KMS-11 (cell line): Measurements from ENCODE around the gene HTRA3.

ENCODE experiments used
- H2AFZ ChIP-seq: fragments of 200-600 bp; sonication (generic); 2 replicates; pipeline ENCODE4 v1.6.1; 2016; ENCODE audit warnings: antibody characterized with exemption, mixed run types, low read depth
- H3K27ac ChIP-seq: fragments of 200-600 bp; sonication (generic); 2 replicates; pipeline ENCODE4 v1.6.1; 2016; ENCODE audit warnings: mild to moderate bottlenecking, mixed run types
- H3K27me3 ChIP-seq: fragments of 200-600 bp; sonication (generic); 2 replicates; pipeline ENCODE4 v1.6.1; 2017; ENCODE audit warnings: mild to moderate bottlenecking, low read depth, mixed run types, moderate library complexity; ENCODE audit not compliant: insufficient read depth
- H3K36me3 ChIP-seq: fragments of 200-600 bp; sonication (generic); 2 replicates; pipeline ENCODE4 v1.6.1; 2017; ENCODE audit warnings: mild to moderate bottlenecking, mixed run types; ENCODE audit not compliant: insufficient read depth
- H3K4me1 ChIP-seq: fragments of 200-600 bp; sonication (generic); 2 replicates; pipeline ENCODE4 v1.6.1; 2016; ENCODE audit warnings: mild to moderate bottlenecking, low read depth, mixed run types; ENCODE audit not compliant: poor library complexity, severe bottlenecking
- H3K4me2 ChIP-seq: fragments of 200-600 bp; sonication (generic); 2 replicates; pipeline ENCODE4 v1.7.0; 2016; ENCODE audit warnings: mild to moderate bottlenecking, mixed run types
- H3K4me3 ChIP-seq: fragments of 200-600 bp; sonication (generic); IDR thresholded peaks from 2 replicates; pipeline ENCODE4 v1.6.1; 2017; ENCODE audit warnings: low read depth, low read length, mixed read lengths; ENCODE audit not compliant: insufficient read depth
- H3K79me2 ChIP-seq: fragments of 200-600 bp; sonication (generic); 2 replicates; pipeline ENCODE4 v1.6.1; 2016; ENCODE audit warnings: low read depth, mixed run types; ENCODE audit not compliant: insufficient read depth
- H3K9ac ChIP-seq: fragments of 200-600 bp; sonication (generic); 2 replicates; pipeline ENCODE4 v1.6.1; 2016; ENCODE audit warnings: mild to moderate bottlenecking, mixed run types
- H4K20me1 ChIP-seq: fragments of 200-600 bp; sonication (generic); 2 replicates; pipeline ENCODE4 v1.6.1; 2016; ENCODE audit warnings: mild to moderate bottlenecking, mixed run types; ENCODE audit not compliant: insufficient read depth
- CTCF ChIP-seq: fragments of 200-600 bp; sonication (generic); conservative IDR thresholded peaks from 2 replicates; pipeline ENCODE4 v1.6.1; 2017; ENCODE audit warnings: low read depth, mild to moderate bottlenecking, antibody characterized with exemption, low read length, moderate library complexity, mixed read lengths

HTRA3 gene

GRCh38 chr4:8238515-8239053 lies 31.0 kb upstream of the HTRA3 start:
- Histone ChIP-seq H3K9ac (no peak overlapping the region), H3K4me1 (no peaks in the 10 kb centered on the region), H3K4me2 (no peak overlapping the region), H3K36me3 (no peaks in the 10 kb centered on the region), H3K27me3 (no peaks in the 10 kb centered on the region), H3K79me2 (no peaks in the 10 kb centered on the region), H4K20me1 (no peaks in the 10 kb centered on the region), H3K4me3 (no peak overlapping the region), H2AFZ (no peak overlapping the region), H3K27ac (no peak overlapping the region)
- no peak for TF ChIP-seq CTCF

DNA sequence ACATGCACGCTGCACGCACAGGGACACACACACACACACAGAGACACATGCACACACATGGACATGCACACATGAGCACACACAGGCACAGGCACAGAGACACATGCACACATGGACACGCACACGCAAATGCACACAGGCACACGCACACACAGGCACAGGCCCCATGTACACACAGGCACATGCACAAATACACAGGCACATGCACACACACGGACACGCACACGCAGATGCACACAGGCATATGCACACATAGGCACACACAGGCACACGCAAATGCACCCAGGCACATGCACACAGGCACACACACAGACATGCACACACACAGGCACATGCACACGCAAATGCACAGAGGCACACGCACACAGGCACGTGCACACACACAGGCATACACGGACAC lies 30.3 kb upstream of the HTRA3 start:
- no peak overlapping the region for H2AFZ ChIP-seq
- no peak for TF ChIP-seq CTCF
- H3K27me3 ChIP-seq = no peaks in the 10 kb centered on the region
- no peak overlapping the region for H3K4me2 ChIP-seq
- H3K9ac ChIP-seq = no peak overlapping the region
- H3K27ac ChIP-seq = no peak overlapping the region
- H3K36me3 ChIP-seq = no peaks in the 10 kb centered on the region
- no peaks in the 10 kb centered on the region for H4K20me1 ChIP-seq
- H3K4me3 ChIP-seq = no peak overlapping the region
- no peaks in the 10 kb centered on the region for H3K79me2 ChIP-seq
- H3K4me1 ChIP-seq = no peaks in the 10 kb centered on the region

DNA sequence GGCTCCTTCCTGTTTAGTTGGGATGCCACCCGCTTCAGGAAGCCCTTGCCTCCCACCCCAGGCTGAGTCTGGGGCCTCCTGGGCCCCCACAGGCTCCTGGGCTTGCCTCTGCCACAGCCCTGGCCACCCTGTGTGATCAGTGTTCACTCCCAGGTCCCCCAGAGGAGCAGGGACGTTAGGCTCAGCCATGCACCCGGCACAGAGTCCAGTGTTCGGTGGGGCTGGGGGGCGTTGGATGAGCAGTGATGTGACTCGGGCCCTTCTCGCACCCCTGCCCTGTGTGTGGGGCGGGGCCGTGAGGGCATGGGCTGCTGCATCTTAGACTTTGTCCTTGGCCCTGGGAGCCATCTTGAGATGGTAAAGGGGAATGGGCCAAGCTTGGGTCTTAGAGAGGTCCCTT lies 29.9 kb upstream of the HTRA3 start:
- H3K4me1 ChIP-seq = no peaks in the 10 kb centered on the region

GRCh38 chr4:8240211-8241041 lies 29.1 kb upstream of the HTRA3 start:
- H3K27ac ChIP-seq = no peak overlapping the region
- H3K27me3 ChIP-seq = no peaks in the 10 kb centered on the region
- H3K79me2 ChIP-seq = no peaks in the 10 kb centered on the region
- no peaks in the 10 kb centered on the region for H4K20me1 ChIP-seq
- no peaks in the 10 kb centered on the region for H3K4me1 ChIP-seq
- no peak overlapping the region for H3K4me3 ChIP-seq
- H3K4me2 ChIP-seq = no peak overlapping the region
- TF ChIP-seq CTCF = no peak
- H3K36me3 ChIP-seq = no peaks in the 10 kb centered on the region
- no peak overlapping the region for H3K9ac ChIP-seq
- H2AFZ ChIP-seq = no peak overlapping the region

More for the DNA sequence above, 29.9 kb upstream of the HTRA3 start:
- no peak for TF ChIP-seq CTCF
- Histone ChIP-seq H3K27ac (no peak overlapping the region), H3K36me3 (no peaks in the 10 kb centered on the region), H3K9ac (no peak overlapping the region), H4K20me1 (no peaks in the 10 kb centered on the region), H3K27me3 (no peaks in the 10 kb centered on the region), H3K4me3 (no peak overlapping the region), H3K79me2 (no peaks in the 10 kb centered on the region), H2AFZ (no peak overlapping the region), H3K4me2 (no peak overlapping the region)
